Hepatocyte (in vitro differentiated cells): ENCODE measurements around the gene PLA2G4E. TPM values are rescaled to one million over a fixed set of nuclear protein-coding genes. Genes with fewer than 3 reads are reported as not detected.

Experiments
- DNase-seq: peaks from one replicate; pipeline ENCODE4 v3.0.0-alpha.2; 2016; ENCODE audit warnings: low spot score
- H2AFZ ChIP-seq: fragments of 200-600 bp; sonication (generic); 2 replicates; pipeline ENCODE4 v1.6.0; 2016; ENCODE audit warnings: antibody characterized with exemption, mild to moderate bottlenecking
- H3K27ac ChIP-seq: fragments of 200-600 bp; sonication (generic); 2 replicates; pipeline ENCODE4 v1.5.1; 2016; ENCODE audit warnings: mild to moderate bottlenecking
- H3K27me3 ChIP-seq: fragments of 200-600 bp; sonication (generic); 2 replicates; pipeline ENCODE4 v1.6.1; 2016
- H3K36me3 ChIP-seq: fragments of 200-600 bp; sonication (generic); replicated peaks from 2 replicates; pipeline ENCODE4 v1.5.1; 2016; ENCODE audit warnings: low read depth; ENCODE audit not compliant: insufficient read depth
- H3K4me1 ChIP-seq: fragments of 200-600 bp; sonication (generic); 2 replicates; pipeline ENCODE4 v1.5.1; 2016; ENCODE audit warnings: mild to moderate bottlenecking, moderate library complexity; ENCODE audit not compliant: insufficient read depth
- H3K4me2 ChIP-seq: fragments of 200-600 bp; sonication (generic); 2 replicates; pipeline ENCODE4 v1.6.0; 2016
- H3K4me3 ChIP-seq: fragments of 200-600 bp; sonication (generic); 2 replicates; pipeline ENCODE4 v1.5.1; 2016; ENCODE audit warnings: mild to moderate bottlenecking
- H3K79me2 ChIP-seq: fragments of 200-600 bp; sonication (generic); 2 replicates; pipeline ENCODE4 v1.6.0; 2017; ENCODE audit warnings: mild to moderate bottlenecking
- H3K9me2 ChIP-seq: fragments of 200-600 bp; sonication (generic); replicated peaks from 2 replicates; pipeline ENCODE4 v1.6.0; 2017; ENCODE audit warnings: mild to moderate bottlenecking; ENCODE audit not compliant: insufficient read depth
- H3K9me3 ChIP-seq: fragments of 200-600 bp; sonication (generic); 2 replicates; pipeline ENCODE4 v1.5.1; 2016; ENCODE audit warnings: low read depth, mild to moderate bottlenecking
- H4K20me1 ChIP-seq: fragments of 200-600 bp; sonication (generic); 2 replicates; pipeline ENCODE4 v1.6.0; 2016; ENCODE audit warnings: mild to moderate bottlenecking; ENCODE audit not compliant: insufficient read depth, poor library complexity, severe bottlenecking
- EZH2 ChIP-seq: fragments of 200-600 bp; sonication (generic); IDR thresholded peaks from 2 replicates; pipeline ENCODE4 v1.6.1; 2016; ENCODE audit warnings: antibody characterized with exemption, mild to moderate bottlenecking, borderline replicate concordance
- EZH2phosphoT487 ChIP-seq: fragments of 200-600 bp; sonication (generic); IDR thresholded peaks from one replicate; pipeline ENCODE4 v1.6.1; 2018; ENCODE audit warnings: antibody characterized with exemption, mild to moderate bottlenecking, low read depth, moderate library complexity; ENCODE audit not compliant: unreplicated experiment, severe bottlenecking
- WGBS: methylation state at CpG from one replicate; pipeline ENCODE4 v1.1.6; 2016; ENCODE audit warnings: low lambda C conversion rate; ENCODE audit errors: missing lambda C conversion rate; 5-methylcytosine and 5-hydroxymethylcytosine counted together
- polyA plus RNA-seq: library from polyadenylated mRNA; unstranded; fragments of >200 nt; fragmentation: Nextera tagmentation; extraction: Ambion mirVana; gene quantifications from 2 replicates; pipeline ENCODE4 v1.2.1, GENCODE V29; 2016
- total RNA-seq: library from RNA; depleted of rRNA; stranded (reverse); fragments of >200 nt; gene quantifications from 2 replicates; pipeline ENCODE4 v1.2.3, GENCODE V29; 2014
- TF ChIP-seq, protein P1 (sequence below): fragments of 200-600 bp; sonication (generic); IDR thresholded peaks from 2 replicates; pipeline ENCODE4 v1.5.1; 2016; ENCODE audit warnings: antibody characterized with exemption, mild to moderate bottlenecking; ENCODE audit not compliant: poor library complexity

PLA2G4E gene
- total and polyA plus RNA-seq, 2 experiments from 2014 or later = 0.07 to 0.54 TPM

DNA sequence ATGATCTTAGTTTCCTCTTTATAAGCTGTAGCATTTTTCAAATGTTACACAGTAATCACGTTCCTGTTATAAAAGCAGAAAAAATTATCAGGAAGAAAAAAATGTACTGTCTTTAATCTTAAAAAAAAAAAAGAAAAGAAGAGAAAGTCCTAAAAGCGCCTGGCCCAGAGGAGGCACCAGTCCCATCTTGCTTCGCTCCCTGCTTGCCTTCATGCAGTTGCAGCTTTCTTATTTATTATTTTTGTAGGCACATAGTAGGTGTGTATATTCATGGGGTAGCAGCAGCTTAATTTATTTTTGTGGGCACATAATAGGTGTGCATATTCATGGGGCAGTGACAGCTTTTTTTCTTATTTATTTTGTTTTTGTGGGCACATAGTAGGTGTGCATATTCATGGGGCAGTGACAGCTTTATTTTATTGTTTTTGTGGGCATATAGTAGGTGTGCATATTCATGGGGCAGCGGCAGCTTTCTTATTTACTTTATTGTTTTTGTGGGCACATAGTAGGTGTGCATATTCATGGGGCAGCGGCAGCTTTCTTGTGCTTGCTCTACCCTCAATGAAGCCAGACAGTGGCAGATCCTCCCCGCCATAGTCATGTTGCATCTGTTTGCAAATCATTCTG is 43.0 kb downstream of the PLA2G4E start:
- Histone ChIP-seq H3K79me2 (no peaks in the 10 kb centered on the region), H3K4me1 (peaks cover 9% of the 10 kb centered on the region), H3K27ac (no peak overlapping the region), H3K9me2 (no peaks in the 10 kb centered on the region), H3K27me3 (no peaks in the 10 kb centered on the region), H4K20me1 (no peaks in the 10 kb centered on the region), H3K4me2 (no peak overlapping the region), H3K36me3 (no peaks in the 10 kb centered on the region), H3K9me3 (no peaks in the 10 kb centered on the region), H2AFZ (no peak overlapping the region), H3K4me3 (no peak overlapping the region)
- DNase-seq = no peak
- TF ChIP-seq, protein P1, sequence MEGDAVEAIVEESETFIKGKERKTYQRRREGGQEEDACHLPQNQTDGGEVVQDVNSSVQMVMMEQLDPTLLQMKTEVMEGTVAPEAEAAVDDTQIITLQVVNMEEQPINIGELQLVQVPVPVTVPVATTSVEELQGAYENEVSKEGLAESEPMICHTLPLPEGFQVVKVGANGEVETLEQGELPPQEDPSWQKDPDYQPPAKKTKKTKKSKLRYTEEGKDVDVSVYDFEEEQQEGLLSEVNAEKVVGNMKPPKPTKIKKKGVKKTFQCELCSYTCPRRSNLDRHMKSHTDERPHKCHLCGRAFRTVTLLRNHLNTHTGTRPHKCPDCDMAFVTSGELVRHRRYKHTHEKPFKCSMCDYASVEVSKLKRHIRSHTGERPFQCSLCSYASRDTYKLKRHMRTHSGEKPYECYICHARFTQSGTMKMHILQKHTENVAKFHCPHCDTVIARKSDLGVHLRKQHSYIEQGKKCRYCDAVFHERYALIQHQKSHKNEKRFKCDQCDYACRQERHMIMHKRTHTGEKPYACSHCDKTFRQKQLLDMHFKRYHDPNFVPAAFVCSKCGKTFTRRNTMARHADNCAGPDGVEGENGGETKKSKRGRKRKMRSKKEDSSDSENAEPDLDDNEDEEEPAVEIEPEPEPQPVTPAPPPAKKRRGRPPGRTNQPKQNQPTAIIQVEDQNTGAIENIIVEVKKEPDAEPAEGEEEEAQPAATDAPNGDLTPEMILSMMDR = no peak
- TF ChIP-seq EZH2 (no peak), EZH2phosphoT487 (no peak)
- WGBS = 96% methylated on average over 6 of the region's 6 CpGs

DNA sequence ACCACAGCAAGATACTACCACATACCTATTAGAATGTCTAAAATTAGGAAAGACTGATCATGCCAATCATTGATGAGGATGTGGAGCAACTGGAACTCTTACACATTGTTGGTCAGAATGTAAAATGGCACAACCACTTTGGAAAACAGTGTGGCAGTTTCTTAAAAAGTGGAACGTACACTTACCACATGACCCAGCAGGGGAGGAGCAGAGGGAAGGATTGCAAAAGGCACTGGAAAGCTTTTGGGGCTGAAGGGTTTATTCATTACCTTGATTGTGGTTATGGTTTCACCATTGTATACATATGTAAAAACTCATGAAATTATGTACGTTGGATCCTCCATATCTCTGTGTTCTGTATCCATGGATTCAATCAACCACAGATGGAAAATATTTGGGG is 45.2 kb downstream of the PLA2G4E start:
- WGBS = 75% methylated on average over 2 of the region's 2 CpGs
- H3K4me2 ChIP-seq = no peak overlapping the region
- no peaks in the 10 kb centered on the region for H3K9me2 ChIP-seq
- no peaks in the 10 kb centered on the region for H3K27me3 ChIP-seq
- peaks cover 4% of the 10 kb centered on the region for H4K20me1 ChIP-seq
- no peak for DNase-seq
- H2AFZ ChIP-seq = no peak overlapping the region
- H3K4me3 ChIP-seq = no peak overlapping the region
- no peaks in the 10 kb centered on the region for H3K36me3 ChIP-seq
- H3K4me1 ChIP-seq = peaks cover 9% of the 10 kb centered on the region
- peaks cover 7% of the 10 kb centered on the region for H3K79me2 ChIP-seq
- TF ChIP-seq, protein P1 = no peak
- TF ChIP-seq EZH2phosphoT487 (no peak), EZH2 (no peak)
- no peak overlapping the region for H3K27ac ChIP-seq
- no peaks in the 10 kb centered on the region for H3K9me3 ChIP-seq

DNA sequence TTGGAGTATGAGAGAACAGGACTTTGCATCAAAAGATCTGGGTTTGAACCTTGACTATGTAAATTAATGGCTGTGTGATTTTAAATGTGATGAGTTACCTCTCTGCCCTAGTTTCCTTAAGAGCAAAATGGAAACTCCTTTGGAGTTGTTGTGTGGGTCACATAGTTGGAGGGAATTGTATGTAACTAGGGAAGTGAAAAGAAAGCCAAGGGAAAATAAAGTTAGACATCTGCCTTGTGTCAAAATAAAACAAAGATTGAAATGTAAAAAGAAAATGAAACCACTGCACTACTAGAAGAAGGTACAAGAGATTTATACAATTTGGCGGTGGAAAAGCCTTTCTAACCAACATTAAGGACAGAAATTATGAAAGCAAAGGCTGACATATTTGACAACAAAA is 46.8 kb downstream of the PLA2G4E start:
- Histone ChIP-seq H3K27me3 (no peaks in the 10 kb centered on the region), H3K79me2 (peaks cover 22% of the 10 kb centered on the region), H3K4me3 (no peak overlapping the region), H3K4me1 (no peaks in the 10 kb centered on the region), H3K9me3 (no peaks in the 10 kb centered on the region), H3K27ac (no peak overlapping the region), H3K4me2 (no peak overlapping the region), H4K20me1 (peaks cover 9% of the 10 kb centered on the region), H3K9me2 (no peaks in the 10 kb centered on the region), H2AFZ (no peak overlapping the region), H3K36me3 (no peaks in the 10 kb centered on the region)
- 89% methylated on average over 1 of the region's 1 CpG for WGBS
- no peak for DNase-seq
- TF ChIP-seq, protein P1 = no peak
- TF ChIP-seq EZH2phosphoT487 (no peak), EZH2 (no peak)
